Measurements from ENCODE around the gene KRT85.

- no peak for TF ChIP-seq CTCF (IDR thresholded peaks at IDR 0.05; ENCODE audit: low read length)
- no peak for TF ChIP-seq EZH2 (IDR thresholded peaks at IDR 0.05; ENCODE audit: borderline replicate concordance, low read length)
Observed at GRCh38 chr12:52323001-52323400, 44.3 kb downstream of the KRT85 start.

All from OCI-LY1 (cell line).